ENCODE measurements around the gene MOB2. TPM values are rescaled to one million over a fixed set of nuclear protein-coding genes. Genes with fewer than 3 reads are reported as not detected.

Gene MOB2
- total and polyA plus RNA-seq, 9 of the 15 experiments (the other 6 are each of a cell fraction or from before 2014, with no cell fraction given): 0.17 to 36.8 (median 19.2) TPM

- Histone ChIP-seq H3K27ac (ENCODE audit: extremely low read depth, low read depth, low read length) (no peak overlapping the region), H3K9me3 (replicated peaks; ENCODE audit: control insufficient read depth, insufficient read depth, low read depth, low read length) (no peaks in the 10 kb centered on the region), H3K36me3 (ENCODE audit: control insufficient read depth, insufficient read depth, low read length) (no peaks in the 10 kb centered on the region), H3K9ac (ENCODE audit: insufficient read depth in 1 of 2, low read depth in 2 of 2, low read length in 2 of 2) (no peak overlapping the region), H3K79me2 (ENCODE audit: control insufficient read depth, insufficient read depth, low read length) (no peaks in the 10 kb centered on the region), H3K9me1 (ENCODE audit: control insufficient read depth, insufficient read depth, low read length) (no peaks in the 10 kb centered on the region), H4K20me1 (replicated peaks; ENCODE audit: control insufficient read depth, insufficient read depth, low read length) (peaks cover 8% of the 10 kb centered on the region), H3K4me3 (no peak overlapping the region), H3K4me2 (ENCODE audit: insufficient read depth, low read length) (no peak overlapping the region), H2AFZ (ENCODE audit: low read depth, low read length) (no peak overlapping the region), H3K4me1 (replicated peaks in 1 of 2; ENCODE audit: control insufficient read depth in 2 of 2, insufficient read depth in 2 of 2, low read length in 2 of 2) (peaks cover 0 to 63% of the 10 kb centered on the region in 2 experiments; a peak in 2 of 5 replicates), H3K27me3 (ENCODE audit: control insufficient read depth in 2 of 2, insufficient read depth in 2 of 2, low read length in 2 of 2) (peaks cover 0 to 8% of the 10 kb centered on the region in 2 experiments; a peak in 1 of 5 replicates)
- FAIRE-seq (no peak), DNase-seq (ENCODE audit: extremely low read depth in 1 of 4, low spot score in 3 of 4) (no peak), ATAC-seq (no peak)
- no TSS peak for BruUV-seq (replicated peaks)
- WGBS (ENCODE audit: insufficient coverage, low coverage, missing lambda C conversion rate): 30% methylated on average over 5 of the region's 44 CpGs
- CTCF ChIA-PET (ENCODE audit: low intra/inter-chr PET ratio): no interaction called here
- in situ Hi-C loops (cut with MboI) (no loop called here), intact Hi-C loops (cut with micrococcal nuclease) (no loop called here)
- TF ChIP-seq ZNF740 (CRISPR knock-in tag; IDR thresholded peaks at IDR 0.05) (0 out of 2 replicates have a peak, but pooled peaks have one; percentile 14), ZNF740 (tag; IDR thresholded peaks at IDR 0.05) (no peak), ZBTB33 (CRISPR knock-in tag; IDR thresholded peaks at IDR 0.05) (peak; percentile 39; the same call in 1 of the 2 replicates), FOXA3 (CRISPR knock-in tag; conservative IDR thresholded peaks at IDR 0.05 in 1 of 2, IDR thresholded peaks at IDR 0.05 in 1 of 2) (no peak)
- POLR2A ChIA-PET: no interaction called here
These were observed 26.1 kb downstream of the MOB2 start for GRCh38 chr11:1460396-1460985.
